HG02642 (cell line): ENCODE data around the gene UGT2B11.
"Not testable (repeated sequence)": the region's sequence is repeated elsewhere in the genome, so short reads cannot be mapped to it uniquely, and the experiment has no call there.

ENCODE experiments used
- ATAC-seq: cut with Tn5 transposase; IDR thresholded peaks from one replicate; pipeline ENCODE4 v1.9.1; 2021; ENCODE audit warnings: mild to moderate bottlenecking; ENCODE audit not compliant: unreplicated experiment, poor library complexity

The UGT2B11 gene

DNA sequence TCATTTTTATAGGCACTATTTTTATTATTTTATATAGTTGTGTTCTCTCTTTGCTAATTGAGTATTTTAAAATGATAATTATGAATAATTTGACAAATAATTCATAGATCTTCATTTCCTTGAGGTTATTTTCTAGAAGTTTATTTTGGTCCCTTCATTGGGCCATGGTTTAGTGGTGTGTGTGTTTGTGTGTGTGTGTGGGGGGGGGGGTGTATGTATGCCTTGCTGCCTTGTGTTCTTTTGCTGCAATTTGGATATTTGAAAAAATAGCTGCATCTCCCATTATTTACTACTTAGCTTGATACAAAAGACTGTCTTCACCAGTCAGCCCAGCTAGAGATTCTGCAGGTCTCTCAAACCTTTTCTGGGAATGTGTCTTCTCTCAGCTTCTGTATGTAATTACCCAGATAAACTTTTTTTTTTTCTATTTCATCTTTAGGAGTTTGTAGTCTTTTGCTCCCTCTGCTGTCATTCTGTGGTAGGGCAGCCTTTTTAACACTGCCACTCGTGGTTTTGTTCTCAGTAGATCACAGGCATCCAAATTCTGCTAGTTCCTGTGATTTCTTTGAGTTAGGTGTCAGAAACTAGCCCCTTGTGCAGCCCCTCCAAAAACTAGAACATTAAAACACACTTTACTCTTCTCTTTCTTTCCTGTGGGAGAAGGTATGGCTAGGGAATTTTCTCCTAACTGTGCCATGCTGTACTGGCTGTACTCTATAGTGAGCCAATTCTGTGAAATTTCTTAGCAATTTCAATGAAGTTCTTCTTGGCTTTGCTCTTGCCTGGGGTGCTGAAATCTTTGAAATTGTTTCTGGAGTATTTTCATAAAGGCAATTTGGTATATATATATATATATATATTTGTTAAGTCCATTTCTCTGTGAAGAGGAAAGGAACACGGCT, 44.1 kb downstream of the UGT2B11 start:
- peak; percentile 76 for ATAC-seq

- ATAC-seq: not testable (repeated sequence)
These were observed 45.4 kb downstream of the UGT2B11 start for GRCh38 chr4:69169171-69169570.

DNA sequence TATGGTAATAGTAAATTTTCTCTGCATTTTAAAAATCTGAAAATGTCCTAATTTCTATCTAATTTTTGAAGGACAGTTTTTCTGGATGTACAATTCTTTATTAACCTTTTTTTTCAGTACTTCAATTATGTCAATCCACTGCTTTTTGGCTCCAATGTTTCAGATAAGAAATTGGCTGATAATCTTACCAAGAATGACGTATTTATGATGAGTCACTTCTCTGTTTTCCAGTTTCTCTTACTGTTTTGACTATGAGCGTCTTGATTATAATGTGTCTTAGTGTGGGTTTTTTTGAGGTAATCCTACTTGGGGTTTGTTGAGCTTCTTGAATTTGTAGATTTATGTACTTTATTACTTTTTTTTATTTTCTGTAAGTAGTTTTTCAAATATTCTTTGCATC, 47.2 kb downstream of the UGT2B11 start:
- no peak for ATAC-seq

GRCh38 chr4:69166376-69166775, 48.2 kb downstream of the UGT2B11 start:
- ATAC-seq: not testable (repeated sequence)

DNA sequence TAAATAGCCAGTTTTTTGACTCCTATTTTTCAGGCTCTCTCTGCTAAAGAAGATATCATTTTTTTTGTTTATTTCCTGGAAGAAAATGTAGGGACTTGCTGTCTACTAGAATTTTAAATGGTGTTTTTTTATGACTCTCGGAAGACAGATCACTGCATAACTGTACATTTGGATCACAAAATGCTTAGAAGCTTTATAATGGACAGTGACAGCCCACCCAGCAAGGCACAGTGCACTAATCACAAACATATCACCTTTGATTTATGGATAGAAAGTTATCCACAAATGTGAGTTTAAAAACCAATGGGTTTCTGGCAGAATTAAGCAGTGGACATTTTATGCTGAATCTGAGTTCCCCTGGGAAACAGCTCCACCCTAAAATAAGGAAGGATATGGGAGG, 48.8 kb downstream of the UGT2B11 start:
- ATAC-seq: not testable (repeated sequence)

- ATAC-seq: peak; percentile 45
These were observed 57.6 kb downstream of the UGT2B11 start for GRCh38 chr4:69156913-69157312.

DNA sequence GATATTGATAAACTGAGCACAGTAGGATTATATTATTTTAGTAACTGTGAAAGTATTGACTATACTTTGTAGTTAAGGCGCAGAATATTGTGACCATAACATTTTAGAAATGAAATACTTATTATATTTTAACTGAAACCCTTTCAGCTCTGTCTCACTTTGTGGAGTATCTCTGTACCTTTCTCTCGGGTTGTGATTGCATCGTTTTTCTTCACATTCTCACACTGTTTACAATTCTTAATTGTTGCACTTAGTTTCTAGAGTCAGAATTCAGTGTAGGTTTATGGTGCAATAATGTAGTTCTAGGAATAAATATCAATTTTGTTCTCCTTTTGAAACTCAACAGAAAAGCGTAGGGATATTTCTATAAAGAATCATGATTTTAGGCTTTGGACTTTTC, 60.5 kb downstream of the UGT2B11 start:
- no peak for ATAC-seq
